ENCODE measurements around the gene ZBTB16.

ZBTB16 gene

GRCh38 chr11:114085965-114086793 lies 26.7 kb downstream of the ZBTB16 start:
- FAIRE-seq, result no peak

- FAIRE-seq, result no peak
Measured at GRCh38 chr11:114087025-114087424, 27.5 kb downstream of the ZBTB16 start.

DNA sequence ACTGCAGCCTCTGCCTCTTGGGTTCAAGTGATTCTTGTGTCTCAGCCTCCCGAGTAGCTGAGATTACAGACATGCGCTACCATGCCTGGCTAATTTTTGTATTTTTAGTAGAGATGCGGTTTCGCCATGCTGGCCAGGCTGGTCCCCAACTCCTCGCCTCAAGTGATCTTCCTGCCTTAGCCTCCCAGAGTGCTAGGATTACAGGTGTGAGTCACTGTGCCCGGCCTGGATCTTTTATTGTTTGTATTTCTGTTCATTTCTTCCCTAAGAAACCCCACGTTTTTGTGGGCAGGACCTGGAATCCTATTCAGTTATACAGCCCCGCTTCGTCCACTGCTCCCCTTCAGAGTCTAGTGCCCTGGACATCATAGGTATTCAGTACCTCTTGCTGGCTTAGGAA lies 28.7 kb downstream of the ZBTB16 start:
- FAIRE-seq, result no peak

DNA sequence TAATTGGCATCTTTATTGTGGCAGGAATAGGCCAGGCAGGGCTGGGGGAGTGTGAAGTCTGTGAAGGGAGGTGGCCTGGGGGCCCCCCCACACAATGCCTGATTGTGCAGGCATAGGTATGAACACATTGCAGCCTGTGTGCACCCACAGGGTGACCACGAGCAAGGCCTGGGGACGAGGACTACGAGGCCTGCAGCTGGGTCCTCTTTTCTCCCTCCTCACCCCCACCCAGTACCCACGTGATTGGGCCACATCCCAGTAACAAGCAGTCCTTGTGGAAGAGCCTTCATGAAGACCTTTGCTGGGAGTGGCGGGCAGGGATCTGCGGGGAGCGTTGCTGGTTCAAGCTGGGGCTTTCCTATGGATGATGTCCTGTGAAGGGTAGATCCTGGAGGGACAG lies 29.3 kb downstream of the ZBTB16 start:
- no peak for FAIRE-seq

GRCh38 chr11:114089748-114090147 lies 30.2 kb downstream of the ZBTB16 start:
- no peak for FAIRE-seq

GRCh38 chr11:114090225-114090910 lies 30.9 kb downstream of the ZBTB16 start:
- no peak for FAIRE-seq

DNA sequence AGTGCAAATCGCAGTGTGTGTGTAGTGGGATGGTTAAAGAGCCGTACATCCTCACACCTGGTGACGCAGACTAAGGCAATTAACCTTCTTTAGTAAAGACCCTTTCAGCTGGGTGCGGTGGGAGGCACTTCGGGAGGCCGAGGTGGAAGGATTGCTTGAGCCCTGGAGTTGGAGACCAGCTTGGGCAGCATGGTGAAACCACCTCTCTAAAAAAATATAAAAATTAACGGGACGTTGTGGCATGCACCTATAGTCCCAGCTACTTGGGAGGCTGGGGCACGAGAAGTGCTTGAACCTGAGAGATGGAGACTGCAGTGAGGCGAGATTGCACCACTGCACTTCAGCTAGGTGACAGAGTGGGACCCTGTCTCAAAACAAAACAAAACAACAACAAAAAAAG lies 31.5 kb downstream of the ZBTB16 start:
- FAIRE-seq, result no peak

GRCh38 chr11:114091516-114092397 lies 32.2 kb downstream of the ZBTB16 start:
- no peak for FAIRE-seq

- FAIRE-seq, result no peak
Measured at GRCh38 chr11:114092478-114092877, 33.0 kb downstream of the ZBTB16 start.

- no peak for FAIRE-seq
Measured at GRCh38 chr11:114092953-114093352, 33.4 kb downstream of the ZBTB16 start.

- FAIRE-seq, result no peak
Measured at GRCh38 chr11:114094516-114094915, 35.0 kb downstream of the ZBTB16 start.

DNA sequence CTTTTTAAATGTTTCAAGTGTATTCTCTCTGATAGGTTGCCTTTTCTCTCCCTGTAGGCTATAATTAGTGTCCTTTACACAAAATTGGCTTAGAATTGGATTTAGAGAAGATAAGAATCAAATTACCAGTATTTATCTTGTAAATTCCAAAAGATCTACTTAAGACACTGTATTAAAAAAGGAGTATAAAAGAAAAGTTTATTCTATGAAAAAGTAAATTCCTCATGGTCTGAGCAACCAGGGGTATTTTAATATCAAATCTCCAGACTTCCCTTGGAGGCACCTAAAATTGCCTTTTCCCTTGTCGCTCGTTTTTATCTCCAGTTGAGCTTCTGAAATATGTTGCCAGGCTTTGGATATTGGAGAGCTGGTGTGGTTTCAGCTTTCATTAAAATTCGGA lies 36.4 kb downstream of the ZBTB16 start:
- no peak for FAIRE-seq

DNA sequence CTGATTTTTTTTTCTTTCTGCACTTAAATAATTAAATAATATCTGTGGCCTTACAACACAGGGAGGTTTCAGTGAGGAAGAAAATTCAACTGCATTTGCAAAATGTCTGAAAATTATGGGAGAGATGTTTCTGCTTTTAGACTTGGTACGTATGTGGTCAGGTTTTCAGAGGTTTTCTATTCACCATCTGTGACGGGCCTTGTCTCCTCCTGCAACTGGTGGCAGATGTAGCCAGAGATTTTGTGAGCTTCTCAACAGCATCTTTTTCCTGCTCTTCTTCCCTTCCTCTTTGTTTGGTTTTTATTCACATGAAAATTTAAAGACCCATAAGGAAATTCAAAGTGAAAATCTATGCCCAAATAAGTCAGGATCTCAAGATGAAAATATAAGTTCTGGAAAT lies 38.3 kb downstream of the ZBTB16 start:
- FAIRE-seq, result no peak

DNA sequence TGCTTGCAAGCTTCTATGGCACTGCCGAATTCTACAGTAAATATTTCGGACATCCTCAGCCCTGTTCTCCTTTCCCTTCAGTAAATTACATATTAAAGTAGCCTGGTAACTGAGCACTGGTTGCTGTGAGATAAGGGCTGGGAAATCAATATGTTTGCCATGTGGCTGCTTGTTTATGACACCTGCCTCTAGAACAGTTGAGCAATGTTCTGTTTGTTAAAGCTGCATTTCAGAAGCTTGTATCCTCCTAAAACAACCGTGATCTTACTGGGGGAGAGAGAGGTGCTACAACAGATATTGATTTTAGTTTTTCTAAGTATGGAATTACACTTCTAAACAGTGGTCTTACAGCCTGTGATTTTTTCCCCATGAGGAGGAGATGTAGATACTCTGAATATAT lies 39.4 kb downstream of the ZBTB16 start:
- no peak for FAIRE-seq

- no peak for FAIRE-seq
Measured at GRCh38 chr11:114099392-114100178, 40.1 kb downstream of the ZBTB16 start.

GRCh38 chr11:114102993-114103896 lies 43.7 kb downstream of the ZBTB16 start:
- no peak for FAIRE-seq

GRCh38 chr11:114105611-114106010 lies 46.1 kb downstream of the ZBTB16 start:
- FAIRE-seq, result no peak

- FAIRE-seq, result no peak
Measured at GRCh38 chr11:114106047-114106446, 46.5 kb downstream of the ZBTB16 start.

DNA sequence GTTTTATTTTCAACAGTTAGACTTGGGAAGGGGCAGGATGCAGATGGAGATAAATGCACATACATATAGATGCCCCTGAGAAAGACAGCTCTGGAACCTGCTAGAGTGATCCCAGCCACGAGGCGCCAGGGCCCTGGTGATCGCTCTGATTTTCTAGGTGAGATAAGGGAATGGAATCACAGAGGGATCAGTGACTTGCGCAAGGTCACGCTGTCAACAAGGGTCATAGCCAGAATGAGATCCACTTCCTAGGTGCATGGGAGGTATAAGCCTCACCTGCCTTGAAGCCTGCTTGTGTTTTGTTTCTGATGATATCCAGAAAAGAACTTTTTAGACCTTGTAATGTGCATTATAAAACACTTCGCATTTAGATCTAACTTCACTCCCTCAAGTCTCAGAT lies 47.5 kb downstream of the ZBTB16 start:
- FAIRE-seq, result no peak

DNA sequence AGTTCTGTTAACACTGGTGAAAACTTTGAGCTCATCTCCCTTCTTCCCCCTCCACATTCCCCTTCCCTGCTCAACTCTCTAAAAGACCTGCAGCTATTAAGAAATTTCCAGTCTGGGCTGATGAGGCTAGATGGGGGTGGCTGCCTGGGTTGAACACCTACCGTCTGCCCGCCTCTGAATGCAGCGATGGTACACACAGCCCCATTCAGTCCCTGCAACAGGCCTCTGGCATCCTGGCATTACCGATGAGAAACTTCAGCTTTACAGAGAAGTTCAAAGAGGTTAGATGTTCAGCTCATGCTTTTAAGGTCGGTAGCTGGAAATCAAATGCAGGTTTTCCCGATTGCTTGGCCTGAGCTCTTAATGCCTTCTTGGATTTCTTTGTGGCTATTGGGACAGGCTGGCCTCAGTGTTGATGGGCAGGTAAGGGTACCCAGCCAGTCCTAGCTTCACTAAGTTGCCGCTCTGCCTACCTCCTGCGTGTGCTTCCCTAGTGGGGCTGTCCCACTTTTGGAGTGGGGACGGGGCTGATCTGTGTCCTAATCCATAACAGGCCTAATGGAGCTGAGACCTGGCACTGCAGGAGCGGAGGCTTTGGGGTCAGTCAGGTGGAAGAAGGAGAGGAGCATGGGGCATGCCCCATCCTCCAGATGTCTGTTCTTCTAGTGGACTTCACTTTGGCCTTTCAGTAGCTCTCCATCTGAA lies 49.1 kb downstream of the ZBTB16 start:
- FAIRE-seq, result no peak

Data from endometrium (tissue), 2 donors.